DMS153 (cell line): ENCODE measurements around the gene ARHGDIA.

ENCODE experiments used
- DNase-seq: peaks from one replicate; lab custom pipeline; 2025; lab: John Stamatoyannopoulos, UW

The ARHGDIA gene

DNA sequence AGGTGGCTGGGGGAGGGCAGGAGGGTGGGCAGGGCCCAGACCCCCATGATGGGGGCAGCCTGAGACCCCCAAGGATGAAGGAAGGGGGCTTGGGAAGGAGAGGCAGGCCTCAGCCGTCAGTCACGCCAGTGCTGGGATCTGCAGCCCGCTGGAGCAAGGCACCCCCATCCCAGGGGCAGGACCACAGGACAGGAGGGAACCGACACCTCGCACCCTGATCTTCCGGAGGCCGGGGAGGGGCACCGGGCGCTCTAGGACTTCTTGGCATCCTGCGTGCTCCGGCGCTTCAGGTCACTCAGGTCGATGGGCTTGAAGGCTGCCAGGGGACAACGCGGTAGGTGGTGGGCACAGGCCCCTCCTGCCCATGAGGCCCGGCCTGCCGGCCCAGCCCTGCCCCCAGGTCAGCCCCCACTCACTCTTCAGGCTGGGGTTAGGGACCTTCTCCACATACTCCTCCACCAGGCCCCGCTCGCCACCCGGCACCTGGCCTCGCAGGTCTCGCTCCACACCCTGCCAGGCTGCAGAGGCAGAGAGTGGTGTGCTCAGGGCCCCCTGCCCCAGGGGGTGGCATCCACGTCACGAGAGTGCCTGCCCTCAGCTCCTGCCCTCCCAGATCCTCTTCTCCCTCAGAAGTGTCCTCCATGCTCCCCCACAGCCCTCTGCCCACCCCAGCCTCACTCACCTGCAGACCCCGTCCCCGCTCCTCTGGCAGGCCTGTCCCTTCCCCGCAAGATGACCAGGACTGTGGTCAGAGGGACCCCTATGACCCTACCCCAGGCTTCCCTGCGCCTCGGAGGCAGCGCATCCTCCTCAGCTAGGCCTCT is 47.9 kb downstream of the ARHGDIA start:
- DNase-seq = no peak

GRCh38 chr17:81822312-81822637 is 48.9 kb downstream of the ARHGDIA start:
- no peak for DNase-seq

GRCh38 chr17:81821603-81822311 is 49.4 kb downstream of the ARHGDIA start:
- peak; percentile 82 for DNase-seq

DNA sequence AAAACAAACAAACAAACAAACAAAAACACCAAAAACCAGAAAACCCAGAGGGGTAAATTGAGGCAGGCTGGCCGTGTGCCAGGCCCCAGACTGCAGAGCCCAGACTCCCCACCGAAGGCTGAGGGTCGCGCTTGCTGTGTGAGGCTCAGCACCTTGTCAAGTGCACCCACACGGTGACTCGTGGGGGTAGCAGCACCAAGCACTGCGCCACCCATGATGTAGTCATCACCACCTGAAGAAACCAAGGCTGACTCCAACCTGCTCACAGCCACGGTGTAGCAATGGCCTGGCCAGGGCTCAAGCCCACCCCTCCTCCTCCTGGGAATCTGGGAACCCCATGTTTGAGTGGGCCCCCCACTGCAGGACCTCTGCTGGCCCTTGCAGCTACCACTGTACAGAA is 50.0 kb downstream of the ARHGDIA start:
- no peak for DNase-seq

DNA sequence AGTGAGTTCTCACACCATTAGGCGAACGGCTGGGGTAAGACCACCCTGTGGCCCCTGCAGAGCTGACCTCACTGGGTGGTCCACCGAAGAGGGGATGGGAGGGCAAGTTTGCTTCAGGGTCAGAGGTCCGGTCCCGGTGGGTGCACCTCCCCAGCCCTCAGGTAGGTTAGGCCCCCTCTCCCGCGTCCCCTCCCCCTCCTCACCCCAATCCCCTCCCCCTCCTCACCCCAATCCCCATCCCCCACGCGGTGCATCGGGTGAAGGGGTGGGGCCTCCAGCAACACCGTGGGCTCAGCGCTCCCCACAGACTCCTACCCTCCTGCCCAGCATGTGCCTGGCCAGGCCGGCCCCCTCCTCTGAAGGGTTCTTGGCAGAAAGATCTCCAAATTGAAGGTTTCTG is 51.4 kb downstream of the ARHGDIA start:
- no peak for DNase-seq

GRCh38 chr17:81817758-81818147 is 53.4 kb downstream of the ARHGDIA start:
- no peak for DNase-seq
